Heart right ventricle (tissue), 16 donors: Measurements from ENCODE around the gene DOCK4. TPM values are rescaled to one million over a fixed set of nuclear protein-coding genes. Genes with fewer than 3 reads are reported as not detected.

Source experiments
- ATAC-seq, 8 donors: fragments of 200-7000 bp; cut with Tn5 transposase; one replicate each; pipeline ENCODE4 v1.9.1; 2020; ENCODE audit warnings: mild to moderate bottlenecking in 8 of 8, moderate library complexity in 8 of 8, moderate number of reproducible peaks in 1 of 8
- DNase-seq, 2 donors: peaks; one replicate each; pipeline ENCODE4 v3.0.0-alpha.2; 2020
- H3K27ac ChIP-seq, 10 donors: fragments of 200-600 bp; sonication (generic) in 2 of 10; one replicate each; pipeline versions ENCODE4 v1.5.0 to v1.8.0; 2020 to 2022; ENCODE audit warnings: mild to moderate bottlenecking in 3 of 10
- H3K27me3 ChIP-seq, 7 donors: fragments of 200-600 bp; one replicate each; pipeline ENCODE4 v1.8.0; 2021 to 2022; ENCODE audit warnings: mild to moderate bottlenecking in 2 of 7
- H3K36me3 ChIP-seq, 9 donors: fragments of 200-600 bp; sonication (generic) in 1 of 9; one replicate each; pipeline versions ENCODE4 v1.5.0 to v1.8.0; 2020 to 2022; ENCODE audit warnings: mild to moderate bottlenecking in 2 of 9
- H3K4me1 ChIP-seq, 9 donors: fragments of 200-600 bp; sonication (generic) in 1 of 9; one replicate each; pipeline versions ENCODE4 v1.5.0 to v1.8.0; 2020 to 2022; ENCODE audit warnings: mild to moderate bottlenecking in 4 of 9
- H3K4me3 ChIP-seq, 10 donors: fragments of 200-600 bp; sonication (generic) in 2 of 10; one replicate each; pipeline versions ENCODE4 v1.5.0 to v1.8.0; 2020 to 2022; ENCODE audit warnings: mild to moderate bottlenecking in 7 of 10, moderate library complexity in 2 of 10
- H3K9me3 ChIP-seq, 11 donors: fragments of 200-600 bp in 10 of 11; sonication (generic) in 2 of 11; one replicate each; pipeline versions ENCODE4 v1.5.0 to v1.8.0; 2013 to 2022; ENCODE audit warnings: mild to moderate bottlenecking in 2 of 11, control low read depth in 1 of 11, moderate library complexity in 1 of 11
- whole genome bisulfite sequencing, 2 donors: extraction: QIAGEN DNeasy Blood & Tissue Kit; methylation state at CpG; one replicate each; pipeline ENCODE4 v1.1.7; 2013; ENCODE audit warnings: inconsistent platforms in 1 of 2; 5-methylcytosine and 5-hydroxymethylcytosine counted together
- intact Hi-C, 10 donors: fragments of 100-400 bp; cut with DNase I; formaldehyde crosslinking; loops; one replicate each; pipeline versions ENCODE4 v1.11.1 to v1.14.2; 2022
- polyA plus RNA-seq, 2 donors: library from polyadenylated mRNA; stranded (reverse); fragments of 200-250 nt; gene quantifications; one replicate each; pipeline ENCODE4 v1.2.3, GENCODE V29; 2013
- total RNA-seq, 10 donors: library from RNA; stranded (reverse); fragmentation: NEBNext Ultra II Directional in 3 of 10; extraction: Animal tissue kit (Norgen Biotek cat#: 25700) in 3 of 10; gene quantifications; one replicate each; pipeline versions ENCODE4 v1.2.1 to v1.2.4, GENCODE V29; 2021 to 2023
- TF ChIP-seq, protein P1 (sequence below), 9 donors: fragments of 200-600 bp; sonication (generic) in 2 of 9; IDR thresholded peaks; one replicate each; pipeline versions ENCODE4 v1.5.0 to v1.8.0; 2021 to 2022; ENCODE audit warnings: antibody characterized with exemption in 9 of 9, mild to moderate bottlenecking in 5 of 9, moderate library complexity in 1 of 9
- donor health status: Arrhythmogenic right ventricular cardiomyopathy.
- donor health status: ischemic (EF 13 %, LVEDD 7.1; RV severe dilation, severe dysfunction).
- donor health status: healthy with polysubstance abuse.
- donor health status: DM: no; HTN: yes; CAD: no.
- donor health status: DM: no; HTN: no; CAD: no.
- donor health status: ischemic (EF 25% LVEDD 6.9; RV normal size, moderate dysfunction).
- donor health status: ischemic (EF 25% LVEDD 5.7; RV mildly dilated, moderate dysfunction).
- donor health status: healthy.
- donor health status: DM: yes; HTN: yes; CAD: no.
- donor health status: Ischemic cardiomyopathy.
- donor health status: ischemic (EF 35%, LVEDD 5.7; RV mildly dilated, moderate dysfunction).
- donor health status: nonischemic (EF 11% LVEDD 7.7; RV severe dilation, severe dysfunction).
- donor health status: DM: yes; HTN: yes; CAD: no.
- donor health status: PGD.
- donor health status: ischemic (EF 29% LVEDD 5.4; RV normal size, mild dysfunction).
- donor health status: nonischemic (EF 23%, LVEDD 6.1; RV moderate dilation, normal function).

Gene DOCK4
- total and polyA plus RNA-seq, 12 donors, result 2.6 to 26.8 (median 14.7) TPM

DNA sequence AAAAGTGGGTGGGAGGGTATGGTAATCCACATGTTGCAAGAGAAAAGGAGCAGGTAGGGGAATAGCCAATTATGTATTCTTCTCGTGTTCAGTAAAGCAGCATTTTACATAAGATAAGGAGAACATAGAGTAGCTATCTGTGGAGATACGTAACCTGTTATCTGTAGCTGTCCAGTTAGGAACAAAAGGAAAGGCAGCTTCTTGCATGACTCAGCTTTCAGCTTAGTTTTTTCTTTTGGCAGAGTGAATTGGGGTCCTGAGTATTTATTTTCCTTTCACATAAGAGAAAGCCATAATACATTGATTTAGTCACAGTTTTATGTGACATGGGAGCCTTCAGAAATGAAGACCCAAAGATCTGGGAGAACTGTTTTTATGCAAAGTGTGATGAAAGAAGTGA lies 527.2 kb downstream of the DOCK4 start:
- no peak for DNase-seq
- WGBS, 2 donors, result 31% methylated on average over 2 of the region's 2 CpGs

DNA sequence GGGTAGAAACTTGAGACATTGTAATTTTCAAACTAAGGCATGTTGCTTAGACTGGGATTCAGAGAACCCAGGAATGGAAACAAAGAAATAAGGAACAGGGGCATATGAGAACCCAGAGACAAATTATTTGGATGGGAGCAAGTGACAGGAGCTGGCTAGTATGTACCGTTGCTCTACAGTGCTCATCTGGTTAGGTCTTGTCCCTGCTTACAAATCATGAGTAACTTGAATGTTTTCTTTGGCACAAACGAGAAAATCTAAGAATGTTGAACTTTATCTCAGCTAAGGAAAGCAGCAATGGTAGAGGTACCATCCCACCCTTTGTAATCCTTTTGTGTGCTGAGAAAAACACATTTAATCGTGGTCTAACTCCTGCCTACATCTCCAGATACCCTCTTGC lies 527.9 kb downstream of the DOCK4 start:
- Histone ChIP-seq H3K4me3 (no peak overlapping the region), H3K4me1 (no peaks in the 10 kb centered on the region), H3K9me3 (no peaks in the 10 kb centered on the region), H3K27me3 (peaks cover 0 to 10% (median 0%) of the 10 kb centered on the region in 7 donors), H3K36me3 (no peaks in the 10 kb centered on the region), H3K27ac (no peak overlapping the region)
- DNase-seq, result no peak
- TF ChIP-seq, protein P1, sequence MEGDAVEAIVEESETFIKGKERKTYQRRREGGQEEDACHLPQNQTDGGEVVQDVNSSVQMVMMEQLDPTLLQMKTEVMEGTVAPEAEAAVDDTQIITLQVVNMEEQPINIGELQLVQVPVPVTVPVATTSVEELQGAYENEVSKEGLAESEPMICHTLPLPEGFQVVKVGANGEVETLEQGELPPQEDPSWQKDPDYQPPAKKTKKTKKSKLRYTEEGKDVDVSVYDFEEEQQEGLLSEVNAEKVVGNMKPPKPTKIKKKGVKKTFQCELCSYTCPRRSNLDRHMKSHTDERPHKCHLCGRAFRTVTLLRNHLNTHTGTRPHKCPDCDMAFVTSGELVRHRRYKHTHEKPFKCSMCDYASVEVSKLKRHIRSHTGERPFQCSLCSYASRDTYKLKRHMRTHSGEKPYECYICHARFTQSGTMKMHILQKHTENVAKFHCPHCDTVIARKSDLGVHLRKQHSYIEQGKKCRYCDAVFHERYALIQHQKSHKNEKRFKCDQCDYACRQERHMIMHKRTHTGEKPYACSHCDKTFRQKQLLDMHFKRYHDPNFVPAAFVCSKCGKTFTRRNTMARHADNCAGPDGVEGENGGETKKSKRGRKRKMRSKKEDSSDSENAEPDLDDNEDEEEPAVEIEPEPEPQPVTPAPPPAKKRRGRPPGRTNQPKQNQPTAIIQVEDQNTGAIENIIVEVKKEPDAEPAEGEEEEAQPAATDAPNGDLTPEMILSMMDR (IDR thresholded peaks at IDR 0.05), result no peak
- ATAC-seq, result no peak
- WGBS, 2 donors, result 41 to 48% methylated on average over 3 of the region's 3 CpGs
- intact Hi-C loops, result no loop called here

More for the DNA sequence above, 527.2 kb downstream of the DOCK4 start:
- Histone ChIP-seq H3K27ac (no peak overlapping the region), H3K27me3 (peaks cover 0 to 3% (median 0%) of the 10 kb centered on the region in 7 donors), H3K4me3 (no peak overlapping the region), H3K36me3 (no peaks in the 10 kb centered on the region), H3K4me1 (no peaks in the 10 kb centered on the region), H3K9me3 (no peaks in the 10 kb centered on the region)
- TF ChIP-seq, protein P1 (IDR thresholded peaks at IDR 0.05), result no peak
- ATAC-seq, result no peak
- intact Hi-C loops, result no loop called here

DNA sequence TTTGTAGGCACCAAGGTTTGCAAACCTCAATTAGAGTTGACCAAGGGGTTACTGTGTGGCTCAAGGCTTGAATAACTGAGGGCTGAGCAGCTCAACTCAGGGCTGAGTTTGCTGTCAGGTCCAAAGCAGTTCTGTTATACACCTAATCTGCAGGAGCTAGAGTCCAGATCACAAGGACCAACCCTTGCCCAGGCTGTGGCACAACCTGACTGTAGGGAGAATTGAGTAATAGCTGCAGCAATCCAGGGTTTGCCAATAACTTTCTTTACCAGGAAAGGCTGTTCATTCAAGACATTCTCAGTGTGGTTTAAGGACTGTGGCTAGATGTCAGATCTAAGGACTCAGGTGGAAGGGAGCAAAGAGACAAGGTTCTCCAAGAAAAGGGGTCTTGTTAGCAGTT lies 528.4 kb downstream of the DOCK4 start:
- TF ChIP-seq, protein P1 (IDR thresholded peaks at IDR 0.05), result no peak
- H3K36me3 ChIP-seq, result no peaks in the 10 kb centered on the region
- DNase-seq (no peak), ATAC-seq (no peak)
- H3K27ac ChIP-seq, result no peak overlapping the region
- H3K27me3 ChIP-seq, result peaks cover 0 to 13% (median 0%) of the 10 kb centered on the region in 7 donors
- H3K9me3 ChIP-seq, result no peaks in the 10 kb centered on the region
- no peaks in the 10 kb centered on the region for H3K4me1 ChIP-seq
- intact Hi-C loops, result no loop called here
- H3K4me3 ChIP-seq, result no peak overlapping the region

DNA sequence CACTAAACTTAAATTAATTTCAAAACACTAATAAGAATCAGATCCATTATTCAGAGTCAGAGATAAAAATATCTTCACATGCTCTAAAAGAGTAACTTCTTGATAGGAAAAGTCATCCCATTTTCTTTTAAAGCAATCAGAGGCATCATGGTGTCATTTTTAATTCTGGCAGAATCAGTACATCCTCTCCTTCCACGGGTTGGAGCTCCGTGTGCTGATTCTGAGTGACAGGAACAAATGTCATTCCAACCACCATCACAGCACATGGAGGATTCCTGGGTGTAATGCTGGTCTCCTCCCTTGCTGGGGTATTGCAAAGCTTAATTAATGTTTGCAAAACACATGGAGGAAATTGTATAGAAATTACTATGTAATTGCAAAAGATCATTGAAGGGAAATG lies 529.4 kb downstream of the DOCK4 start:
- no peaks in the 10 kb centered on the region for H3K4me1 ChIP-seq
- WGBS, 2 donors, result 5 to 55% methylated on average over 2 of the region's 2 CpGs
- ATAC-seq (no peak), DNase-seq (no peak)
- no peak overlapping the region for H3K27ac ChIP-seq
- no peaks in the 10 kb centered on the region for H3K36me3 ChIP-seq
- H3K9me3 ChIP-seq, result no peaks in the 10 kb centered on the region
- H3K27me3 ChIP-seq, result peaks cover 0 to 14% (median 0%) of the 10 kb centered on the region in 7 donors
- intact Hi-C loops, result no loop called here
- TF ChIP-seq, protein P1 (IDR thresholded peaks at IDR 0.05), result no peak
- H3K4me3 ChIP-seq, result no peak overlapping the region

Other genes with a start within 250 kb of the DOCK4 start
- gene ZNF277, start 296 bp upstream of the DOCK4 start, total RNA-seq, result 10 to 100 TPM; 14.1 to 25.7 (median 17.6) TPM
- gene ZNF277, start 296 bp upstream of the DOCK4 start, polyA plus RNA-seq, result 10 to 100 TPM in 1 of 2 donors, 1 to 10 TPM in 1; 7.7 to 16.0 TPM
- 10 to 100 TPM; 17.5 to 94.6 (median 26.2) TPM for gene IFRD1, start 244.1 kb upstream of the DOCK4 start, total RNA-seq
- gene IFRD1, start 244.1 kb upstream of the DOCK4 start, polyA plus RNA-seq, result 10 to 100 TPM; 70.7 to 78.5 TPM